GM21515 (cell line): ENCODE data around the gene ADSL.

ENCODE experiments used
- ATAC-seq: cut with Tn5 transposase; IDR thresholded peaks from one replicate; pipeline ENCODE4 v1.9.1; 2021; ENCODE audit not compliant: unreplicated experiment

The ADSL gene

DNA sequence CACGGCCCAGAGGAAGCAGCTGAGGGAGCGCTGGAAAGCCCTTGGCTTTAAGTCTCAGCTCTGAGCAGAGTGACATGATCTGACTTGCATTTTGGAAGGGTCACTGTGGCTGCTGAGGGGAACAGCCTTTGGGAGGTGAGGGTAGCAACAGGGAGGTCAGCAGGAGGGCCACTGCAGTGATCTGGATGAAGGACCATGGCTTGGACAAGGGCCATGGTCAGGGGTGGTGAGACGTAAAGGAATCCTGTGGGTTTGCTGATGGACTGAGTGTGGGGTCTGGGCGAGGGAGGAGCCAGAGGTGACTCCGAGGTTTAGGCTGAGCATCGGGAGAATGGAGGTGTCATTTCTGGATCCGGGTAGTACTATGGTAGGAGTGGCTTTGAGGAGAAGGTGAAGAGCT is 57.4 kb downstream of the ADSL start:
- no peak for ATAC-seq

GRCh38 chr22:40404251-40405177 is 58.2 kb downstream of the ADSL start:
- no peak for ATAC-seq

- no peak for ATAC-seq
These were observed 59.1 kb downstream of the ADSL start for GRCh38 chr22:40405178-40406062.

DNA sequence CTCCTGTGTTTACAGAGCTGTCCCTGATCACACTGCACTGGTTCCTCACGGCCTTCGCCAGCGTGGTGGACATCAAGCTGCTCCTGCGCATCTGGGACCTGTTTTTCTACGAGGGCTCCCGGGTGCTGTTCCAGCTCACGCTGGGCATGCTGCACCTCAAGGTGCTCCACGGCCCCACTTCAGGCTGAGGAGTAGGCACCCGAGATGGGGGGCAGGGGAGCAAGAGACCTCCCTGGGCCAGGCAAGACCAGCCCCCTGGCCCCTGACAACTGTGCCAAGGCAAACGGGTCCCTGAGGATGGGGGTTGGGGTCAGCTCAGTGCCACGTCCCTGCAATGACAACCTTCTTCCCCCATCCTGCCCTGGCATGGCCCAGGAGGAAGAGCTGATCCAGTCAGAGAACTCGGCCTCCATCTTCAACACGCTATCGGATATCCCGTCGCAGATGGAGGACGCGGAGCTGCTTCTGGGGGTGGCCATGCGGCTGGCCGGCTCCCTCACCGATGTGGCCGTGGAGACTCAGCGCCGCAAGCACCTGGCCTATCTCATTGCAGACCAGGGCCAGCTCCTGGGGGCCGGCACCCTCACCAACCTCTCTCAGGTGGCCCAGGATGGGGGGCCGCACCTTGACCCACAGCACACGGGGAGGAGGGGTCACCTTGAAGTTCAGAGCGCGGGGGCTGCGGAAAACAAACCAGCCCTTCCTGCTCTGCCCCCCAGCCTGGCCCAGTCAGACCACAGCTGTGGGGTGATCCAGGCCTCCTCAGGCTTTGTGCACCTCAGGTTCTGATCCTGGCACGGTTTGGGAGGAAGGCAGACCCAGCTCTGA is 60.0 kb downstream of the ADSL start:
- no peak for ATAC-seq

- no peak for ATAC-seq
These were observed 60.9 kb downstream of the ADSL start for GRCh38 chr22:40407021-40407761.

DNA sequence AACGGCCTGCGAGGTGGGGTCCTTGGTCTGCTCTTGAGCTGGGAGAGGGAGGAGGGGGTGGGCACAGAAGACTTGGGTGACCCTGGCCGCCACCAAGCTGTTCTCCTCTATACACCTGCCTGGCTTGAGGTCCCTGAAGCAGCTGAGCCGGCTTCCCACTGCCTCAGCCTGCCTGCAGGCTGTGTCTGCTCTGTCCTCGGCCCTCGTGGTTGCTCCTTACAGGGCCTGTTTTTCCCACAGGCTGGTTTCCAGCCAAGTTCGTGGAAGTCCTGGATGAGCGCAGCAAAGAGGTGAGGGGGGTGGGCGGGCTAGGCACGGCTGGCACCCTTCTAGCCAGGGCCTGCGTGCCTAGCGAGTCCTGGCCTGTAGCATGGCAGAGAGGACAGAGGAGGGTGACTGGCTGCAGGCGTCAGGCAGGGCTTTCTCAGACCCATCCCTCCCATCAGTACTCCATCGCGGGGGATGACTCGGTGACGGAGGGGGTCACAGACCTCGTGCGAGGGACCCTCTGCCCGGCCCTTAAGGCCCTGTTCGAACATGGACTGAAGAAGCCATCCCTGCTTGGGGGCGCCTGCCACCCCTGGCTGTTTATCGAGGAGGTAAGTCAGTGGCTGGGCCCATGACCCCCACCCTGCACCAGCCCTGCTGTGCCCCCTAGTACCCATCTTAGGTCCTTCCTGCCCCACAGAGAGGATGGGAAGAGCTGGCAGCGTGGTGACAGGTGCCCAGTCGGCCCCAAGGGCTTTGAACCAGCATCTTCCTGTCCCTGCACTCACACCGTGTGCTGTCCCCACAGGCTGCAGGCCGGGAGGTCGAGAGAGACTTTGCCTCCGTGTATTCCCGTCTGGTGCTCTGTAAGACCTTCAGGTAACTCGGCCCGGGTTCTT is 61.8 kb downstream of the ADSL start:
- no peak for ATAC-seq

DNA sequence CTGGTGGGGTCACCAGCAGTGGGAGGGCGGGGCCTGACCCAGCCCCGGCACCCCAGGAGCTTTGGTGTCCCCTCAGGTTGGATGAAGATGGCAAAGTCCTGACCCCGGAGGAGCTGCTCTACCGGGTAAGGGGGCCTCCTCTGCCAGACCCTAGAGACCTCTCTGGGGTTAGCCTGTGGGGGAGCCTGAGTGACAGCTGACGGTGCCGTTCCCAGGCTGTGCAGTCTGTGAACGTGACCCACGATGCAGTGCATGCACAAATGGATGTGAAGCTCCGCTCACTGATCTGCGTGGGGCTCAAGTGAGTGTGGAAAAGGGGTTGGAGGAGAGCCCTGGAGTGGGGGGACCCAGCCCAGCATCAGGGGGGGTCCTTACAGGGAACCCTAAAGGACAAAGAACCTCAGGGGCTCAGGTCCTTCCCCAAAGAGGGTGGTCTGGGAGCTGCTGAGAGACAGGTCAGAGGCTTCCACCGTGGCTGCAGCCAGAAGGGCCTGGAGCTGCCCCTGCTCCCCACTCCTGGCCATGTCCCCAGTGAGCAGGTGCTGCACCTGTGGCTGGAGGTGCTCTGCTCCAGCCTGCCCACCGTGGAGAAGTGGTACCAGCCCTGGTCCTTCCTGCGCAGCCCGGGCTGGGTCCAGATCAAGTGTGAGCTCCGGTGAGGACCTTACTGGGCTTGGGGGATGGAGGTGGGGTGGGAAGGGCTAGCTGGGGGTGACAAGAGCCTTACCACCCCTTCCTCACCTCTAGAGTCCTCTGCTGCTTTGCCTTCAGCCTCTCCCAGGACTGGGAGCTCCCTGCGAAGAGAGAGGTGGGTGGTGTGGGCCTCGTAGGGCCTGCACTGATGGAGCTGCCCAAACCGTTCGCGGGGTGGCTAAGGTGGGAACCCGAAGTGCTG is 62.7 kb downstream of the ADSL start:
- ATAC-seq, result no peak

- ATAC-seq, result no peak
These were observed 63.4 kb downstream of the ADSL start for GRCh38 chr22:40409613-40410113.

GRCh38 chr22:40410272-40410671 is 64.0 kb downstream of the ADSL start:
- no peak for ATAC-seq

- ATAC-seq, result no peak
These were observed 64.6 kb downstream of the ADSL start for GRCh38 chr22:40410731-40411505.

GRCh38 chr22:40411506-40411861 is 65.2 kb downstream of the ADSL start:
- no peak for ATAC-seq

DNA sequence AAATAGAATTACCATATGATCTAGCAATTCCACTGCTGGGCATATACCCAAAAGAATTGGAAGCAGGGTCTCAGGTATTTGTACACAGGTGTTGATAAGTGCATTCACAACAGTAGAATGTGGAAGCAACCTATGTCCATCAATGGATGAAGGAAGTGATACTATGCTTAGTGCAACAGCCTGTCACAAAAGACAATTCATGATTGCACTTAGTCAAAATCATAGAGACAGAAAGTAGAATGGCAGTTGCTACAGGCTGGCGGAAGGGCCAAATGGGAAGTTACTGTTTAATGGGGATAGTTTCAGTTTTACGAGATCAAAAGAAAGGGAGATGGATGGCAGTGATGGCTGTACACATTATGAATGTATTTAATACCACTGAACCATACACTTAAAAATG is 66.1 kb downstream of the ADSL start:
- no peak for ATAC-seq

GRCh38 chr22:40413873-40414272 is 67.6 kb downstream of the ADSL start:
- no peak for ATAC-seq

GRCh38 chr22:40414311-40414710 is 68.0 kb downstream of the ADSL start:
- no peak for ATAC-seq

DNA sequence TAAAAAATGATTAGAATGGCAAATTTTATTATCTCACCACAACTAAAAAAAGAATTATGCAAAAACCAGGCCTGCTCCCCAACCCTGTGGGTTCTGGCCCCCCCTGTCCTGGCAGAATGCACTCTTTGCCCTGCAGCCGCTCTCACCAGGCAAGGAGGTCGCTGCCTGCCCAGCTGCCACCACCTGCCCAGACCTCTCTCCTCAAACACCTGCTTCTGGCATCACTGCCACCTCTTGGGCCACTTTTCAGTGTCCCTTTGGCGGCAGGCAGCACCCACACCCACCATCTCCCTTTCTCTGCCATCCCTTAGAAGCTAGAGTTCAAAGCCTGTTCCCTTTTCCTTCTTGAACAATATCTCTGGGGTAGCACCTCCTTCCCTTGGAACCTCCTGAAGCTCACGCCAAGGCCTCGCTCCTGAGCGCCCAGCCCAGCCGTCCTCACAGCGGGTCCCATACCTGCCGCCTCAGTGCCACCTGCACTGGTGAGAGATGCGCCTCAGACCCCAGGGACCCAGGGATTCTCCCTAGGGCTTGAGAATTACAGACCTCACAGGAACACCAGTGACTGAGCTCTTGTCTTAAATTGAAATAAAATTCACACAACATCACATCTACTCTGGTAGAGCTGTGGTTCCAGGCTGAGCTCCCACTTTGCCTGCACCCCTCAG is 68.7 kb downstream of the ADSL start:
- ATAC-seq, result no peak

DNA sequence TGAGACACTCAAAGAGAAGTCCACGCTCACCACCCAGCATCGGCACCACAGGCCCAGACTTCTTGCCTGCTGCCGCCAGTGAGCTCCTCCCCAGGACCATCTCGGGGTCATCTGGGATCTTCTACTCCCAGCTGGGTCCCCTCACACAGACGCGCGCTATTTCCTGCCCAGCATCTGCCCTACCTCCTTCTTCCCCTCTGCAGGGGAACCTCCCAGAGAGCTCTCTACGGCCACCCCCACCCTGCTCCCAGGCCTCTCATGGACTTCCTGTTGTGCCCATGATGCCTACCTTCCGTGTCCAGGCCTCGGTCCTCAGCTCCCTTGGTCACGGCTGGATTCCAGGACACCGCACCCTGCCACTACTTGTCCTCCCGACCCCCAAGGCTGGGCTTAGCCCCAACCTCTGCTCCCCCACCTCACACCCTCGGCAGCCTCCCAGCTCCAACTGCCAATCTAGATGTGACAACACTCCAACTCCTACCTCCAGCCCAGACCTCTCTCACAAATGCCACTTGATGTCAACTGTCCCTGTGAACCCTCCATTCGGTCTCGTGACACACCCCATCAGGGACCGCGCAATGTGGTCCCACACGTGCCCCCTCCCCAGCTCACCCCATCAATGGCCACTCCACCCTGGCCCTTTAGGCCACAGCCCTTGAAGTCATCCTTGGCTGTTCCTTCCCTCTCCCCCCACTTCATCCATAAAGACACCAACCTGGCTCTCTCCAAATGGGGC is 69.4 kb downstream of the ADSL start:
- no peak for ATAC-seq
